Measurements from ENCODE around the gene HS2ST1.

DNA sequence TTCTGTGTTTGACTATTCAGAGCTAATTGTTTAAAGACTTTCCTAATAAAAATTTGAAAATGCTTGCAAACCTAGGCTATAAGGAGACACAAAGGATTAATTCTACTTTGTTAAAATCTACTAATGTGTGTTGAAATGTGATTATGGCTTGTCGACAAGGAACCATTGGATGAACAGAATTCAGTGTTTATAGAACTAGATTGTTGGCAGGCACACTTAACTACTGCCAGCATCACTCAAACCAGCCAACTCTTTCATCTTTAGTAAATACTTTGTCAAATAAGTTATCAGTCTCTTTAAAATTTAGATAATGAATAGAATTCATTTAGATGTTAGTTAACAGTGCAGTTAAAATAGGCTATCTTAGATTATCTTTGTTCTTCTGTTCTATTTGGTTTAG, 27.6 kb downstream of the HS2ST1 start:
- TF ChIP-seq, protein P1, sequence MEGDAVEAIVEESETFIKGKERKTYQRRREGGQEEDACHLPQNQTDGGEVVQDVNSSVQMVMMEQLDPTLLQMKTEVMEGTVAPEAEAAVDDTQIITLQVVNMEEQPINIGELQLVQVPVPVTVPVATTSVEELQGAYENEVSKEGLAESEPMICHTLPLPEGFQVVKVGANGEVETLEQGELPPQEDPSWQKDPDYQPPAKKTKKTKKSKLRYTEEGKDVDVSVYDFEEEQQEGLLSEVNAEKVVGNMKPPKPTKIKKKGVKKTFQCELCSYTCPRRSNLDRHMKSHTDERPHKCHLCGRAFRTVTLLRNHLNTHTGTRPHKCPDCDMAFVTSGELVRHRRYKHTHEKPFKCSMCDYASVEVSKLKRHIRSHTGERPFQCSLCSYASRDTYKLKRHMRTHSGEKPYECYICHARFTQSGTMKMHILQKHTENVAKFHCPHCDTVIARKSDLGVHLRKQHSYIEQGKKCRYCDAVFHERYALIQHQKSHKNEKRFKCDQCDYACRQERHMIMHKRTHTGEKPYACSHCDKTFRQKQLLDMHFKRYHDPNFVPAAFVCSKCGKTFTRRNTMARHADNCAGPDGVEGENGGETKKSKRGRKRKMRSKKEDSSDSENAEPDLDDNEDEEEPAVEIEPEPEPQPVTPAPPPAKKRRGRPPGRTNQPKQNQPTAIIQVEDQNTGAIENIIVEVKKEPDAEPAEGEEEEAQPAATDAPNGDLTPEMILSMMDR (IDR thresholded peaks at IDR 0.05; ENCODE audit: low read depth, low read length, missing input control): no peak
- TF ChIP-seq EGR1 (IDR thresholded peaks at IDR 0.05; ENCODE audit: low read depth in 2 of 2): no peak
- no peak for TF ChIP-seq RAD21 (IDR thresholded peaks at IDR 0.05)
- TF ChIP-seq TAF1 (conservative IDR thresholded peaks at IDR 0.05): no peak
- TF ChIP-seq, protein P2, sequence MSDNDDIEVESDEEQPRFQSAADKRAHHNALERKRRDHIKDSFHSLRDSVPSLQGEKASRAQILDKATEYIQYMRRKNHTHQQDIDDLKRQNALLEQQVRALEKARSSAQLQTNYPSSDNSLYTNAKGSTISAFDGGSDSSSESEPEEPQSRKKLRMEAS (IDR thresholded peaks at IDR 0.05): no peak
- TF ChIP-seq GABPA (IDR thresholded peaks at IDR 0.05 in 1 of 2, conservative IDR thresholded peaks at IDR 0.05 in 1 of 2): no peak

Measured in liver (tissue), 3 donors.